K562 (cell line): ENCODE data around the gene C10orf95. TPM values are rescaled to one million over a fixed set of nuclear protein-coding genes. Genes with fewer than 3 reads are reported as not detected.

Source experiments
- HDAC1 ChIP-seq, 2 experiments: fragments of 450-650 bp; IDR thresholded peaks; 2 replicates each; pipeline ENCODE4 v1.6.1; 2016 to 2017; ENCODE audit warnings: inconsistent platforms in 1 of 2, mild to moderate bottlenecking in 1 of 2, moderate library complexity in 1 of 2
- SAP30 ChIP-seq: fragments of 200-600 bp; sonication (generic); IDR thresholded peaks from 2 replicates; pipeline ENCODE4 v1.6.1; 2012; ENCODE audit warnings: borderline replicate concordance, low read depth, mild to moderate bottlenecking, moderate library complexity, low read length, control low read depth, inconsistent platforms; ENCODE audit not compliant: insufficient read depth, poor library complexity, severe bottlenecking
- TBP ChIP-seq: optimal IDR thresholded peaks from 2 replicates; pipeline ENCODE3; 2011; ENCODE audit warnings: low read depth, low read length, improper control_type of control experiment
- ZNF57 ChIP-seq: fragments of 450-650 bp; formaldehyde crosslinking; IDR thresholded peaks from 2 replicates; pipeline ENCODE4 v1.4.0; 2020; ENCODE audit warnings: mild to moderate bottlenecking, moderate library complexity
- polyA plus RNA-seq, 8 experiments: library from polyadenylated mRNA; depleted of rRNA in 4 of 8; stranded (reverse) in 5 of 8; unstranded in 3 of 8; fragments of >200 nt; fragmentation: Nextera tagmentation in 2 of 8; fragmentation: Illumina TruSeq in 1 of 8; extraction: Ambion mirVana in 2 of 8; extraction: Trizol in 1 of 8; gene quantifications; 2 replicates each; pipeline versions ENCODE4 v1.2.1 to v1.2.3, GENCODE V29; 2011 to 2014; ENCODE audit warnings: inconsistent platforms in 1 of 8, missing spikeins in 1 of 8
- total RNA-seq, 7 experiments: library from RNA; depleted of rRNA in 6 of 7; stranded (reverse); fragments of >200 nt in 6 of 7; fragmentation: Illumina TruSeq in 2 of 7; extraction: Trizol in 2 of 7; gene quantifications; 2 replicates each; pipeline versions ENCODE4 v1.2.1 to v1.2.3, GENCODE V29; 2011 to 2021; ENCODE audit warnings: low replicate concordance in 1 of 7
- TF ChIP-seq, protein P1 (sequence below): fragments of 450-650 bp; IDR thresholded peaks from 2 replicates; pipeline ENCODE4 v1.6.1; 2016; ENCODE audit warnings: mild to moderate bottlenecking, moderate library complexity
- TF ChIP-seq, protein P2 (sequence below), 2 experiments: IDR thresholded peaks; 2 replicates each; pipeline ENCODE4 v1.6.1; 2011; ENCODE audit warnings: borderline replicate concordance in 1 of 2, control low read depth in 1 of 2, low read depth in 1 of 2, low read length in 1 of 2, mild to moderate bottlenecking in 1 of 2, mixed read lengths in 1 of 2, moderate library complexity in 1 of 2; ENCODE audit not compliant: insufficient read depth in 1 of 2, insufficient read length in 1 of 2, poor library complexity in 1 of 2, severe bottlenecking in 1 of 2; ENCODE audit errors: extremely low read depth in 1 of 2

Gene C10orf95
- total and polyA plus RNA-seq, 9 of the 15 experiments (the other 6 are each of a cell fraction or from before 2014, with no cell fraction given), result 0.03 to 0.41 (median 0.17) TPM; not detected in 1

DNA sequence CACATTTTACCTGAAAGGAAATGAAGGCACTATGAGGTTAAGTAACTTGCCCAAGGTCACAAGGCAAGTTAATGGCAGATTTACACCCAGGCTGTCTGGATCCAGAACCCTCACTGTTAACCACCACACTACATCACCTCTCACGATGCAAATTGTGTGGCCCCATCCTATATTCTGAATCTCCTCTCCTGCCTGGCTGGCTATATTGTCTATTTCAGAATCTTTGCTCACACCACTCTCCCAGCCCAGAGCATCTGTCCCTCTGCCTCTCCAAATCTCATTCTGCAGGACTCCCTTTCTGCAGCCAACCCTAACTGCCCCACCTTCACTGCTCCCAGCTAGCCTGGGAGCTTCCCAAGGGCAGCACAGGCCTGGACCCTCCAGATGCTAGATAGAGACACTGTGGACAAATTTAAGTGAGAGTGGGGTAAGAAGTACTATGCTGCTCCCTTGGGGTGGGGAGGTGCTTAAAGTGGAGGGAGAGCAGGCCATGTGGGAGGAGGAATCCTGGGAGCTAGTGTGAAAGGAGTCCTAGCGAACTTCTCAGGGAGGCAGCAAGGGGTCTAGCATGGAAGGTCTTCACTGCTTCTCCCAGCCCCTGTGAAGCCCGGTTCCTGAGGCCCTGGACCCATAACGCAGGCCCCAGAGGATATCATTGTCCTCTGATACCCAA is 19.8 kb downstream of the C10orf95 start (continued):
- TF ChIP-seq, protein P1, sequence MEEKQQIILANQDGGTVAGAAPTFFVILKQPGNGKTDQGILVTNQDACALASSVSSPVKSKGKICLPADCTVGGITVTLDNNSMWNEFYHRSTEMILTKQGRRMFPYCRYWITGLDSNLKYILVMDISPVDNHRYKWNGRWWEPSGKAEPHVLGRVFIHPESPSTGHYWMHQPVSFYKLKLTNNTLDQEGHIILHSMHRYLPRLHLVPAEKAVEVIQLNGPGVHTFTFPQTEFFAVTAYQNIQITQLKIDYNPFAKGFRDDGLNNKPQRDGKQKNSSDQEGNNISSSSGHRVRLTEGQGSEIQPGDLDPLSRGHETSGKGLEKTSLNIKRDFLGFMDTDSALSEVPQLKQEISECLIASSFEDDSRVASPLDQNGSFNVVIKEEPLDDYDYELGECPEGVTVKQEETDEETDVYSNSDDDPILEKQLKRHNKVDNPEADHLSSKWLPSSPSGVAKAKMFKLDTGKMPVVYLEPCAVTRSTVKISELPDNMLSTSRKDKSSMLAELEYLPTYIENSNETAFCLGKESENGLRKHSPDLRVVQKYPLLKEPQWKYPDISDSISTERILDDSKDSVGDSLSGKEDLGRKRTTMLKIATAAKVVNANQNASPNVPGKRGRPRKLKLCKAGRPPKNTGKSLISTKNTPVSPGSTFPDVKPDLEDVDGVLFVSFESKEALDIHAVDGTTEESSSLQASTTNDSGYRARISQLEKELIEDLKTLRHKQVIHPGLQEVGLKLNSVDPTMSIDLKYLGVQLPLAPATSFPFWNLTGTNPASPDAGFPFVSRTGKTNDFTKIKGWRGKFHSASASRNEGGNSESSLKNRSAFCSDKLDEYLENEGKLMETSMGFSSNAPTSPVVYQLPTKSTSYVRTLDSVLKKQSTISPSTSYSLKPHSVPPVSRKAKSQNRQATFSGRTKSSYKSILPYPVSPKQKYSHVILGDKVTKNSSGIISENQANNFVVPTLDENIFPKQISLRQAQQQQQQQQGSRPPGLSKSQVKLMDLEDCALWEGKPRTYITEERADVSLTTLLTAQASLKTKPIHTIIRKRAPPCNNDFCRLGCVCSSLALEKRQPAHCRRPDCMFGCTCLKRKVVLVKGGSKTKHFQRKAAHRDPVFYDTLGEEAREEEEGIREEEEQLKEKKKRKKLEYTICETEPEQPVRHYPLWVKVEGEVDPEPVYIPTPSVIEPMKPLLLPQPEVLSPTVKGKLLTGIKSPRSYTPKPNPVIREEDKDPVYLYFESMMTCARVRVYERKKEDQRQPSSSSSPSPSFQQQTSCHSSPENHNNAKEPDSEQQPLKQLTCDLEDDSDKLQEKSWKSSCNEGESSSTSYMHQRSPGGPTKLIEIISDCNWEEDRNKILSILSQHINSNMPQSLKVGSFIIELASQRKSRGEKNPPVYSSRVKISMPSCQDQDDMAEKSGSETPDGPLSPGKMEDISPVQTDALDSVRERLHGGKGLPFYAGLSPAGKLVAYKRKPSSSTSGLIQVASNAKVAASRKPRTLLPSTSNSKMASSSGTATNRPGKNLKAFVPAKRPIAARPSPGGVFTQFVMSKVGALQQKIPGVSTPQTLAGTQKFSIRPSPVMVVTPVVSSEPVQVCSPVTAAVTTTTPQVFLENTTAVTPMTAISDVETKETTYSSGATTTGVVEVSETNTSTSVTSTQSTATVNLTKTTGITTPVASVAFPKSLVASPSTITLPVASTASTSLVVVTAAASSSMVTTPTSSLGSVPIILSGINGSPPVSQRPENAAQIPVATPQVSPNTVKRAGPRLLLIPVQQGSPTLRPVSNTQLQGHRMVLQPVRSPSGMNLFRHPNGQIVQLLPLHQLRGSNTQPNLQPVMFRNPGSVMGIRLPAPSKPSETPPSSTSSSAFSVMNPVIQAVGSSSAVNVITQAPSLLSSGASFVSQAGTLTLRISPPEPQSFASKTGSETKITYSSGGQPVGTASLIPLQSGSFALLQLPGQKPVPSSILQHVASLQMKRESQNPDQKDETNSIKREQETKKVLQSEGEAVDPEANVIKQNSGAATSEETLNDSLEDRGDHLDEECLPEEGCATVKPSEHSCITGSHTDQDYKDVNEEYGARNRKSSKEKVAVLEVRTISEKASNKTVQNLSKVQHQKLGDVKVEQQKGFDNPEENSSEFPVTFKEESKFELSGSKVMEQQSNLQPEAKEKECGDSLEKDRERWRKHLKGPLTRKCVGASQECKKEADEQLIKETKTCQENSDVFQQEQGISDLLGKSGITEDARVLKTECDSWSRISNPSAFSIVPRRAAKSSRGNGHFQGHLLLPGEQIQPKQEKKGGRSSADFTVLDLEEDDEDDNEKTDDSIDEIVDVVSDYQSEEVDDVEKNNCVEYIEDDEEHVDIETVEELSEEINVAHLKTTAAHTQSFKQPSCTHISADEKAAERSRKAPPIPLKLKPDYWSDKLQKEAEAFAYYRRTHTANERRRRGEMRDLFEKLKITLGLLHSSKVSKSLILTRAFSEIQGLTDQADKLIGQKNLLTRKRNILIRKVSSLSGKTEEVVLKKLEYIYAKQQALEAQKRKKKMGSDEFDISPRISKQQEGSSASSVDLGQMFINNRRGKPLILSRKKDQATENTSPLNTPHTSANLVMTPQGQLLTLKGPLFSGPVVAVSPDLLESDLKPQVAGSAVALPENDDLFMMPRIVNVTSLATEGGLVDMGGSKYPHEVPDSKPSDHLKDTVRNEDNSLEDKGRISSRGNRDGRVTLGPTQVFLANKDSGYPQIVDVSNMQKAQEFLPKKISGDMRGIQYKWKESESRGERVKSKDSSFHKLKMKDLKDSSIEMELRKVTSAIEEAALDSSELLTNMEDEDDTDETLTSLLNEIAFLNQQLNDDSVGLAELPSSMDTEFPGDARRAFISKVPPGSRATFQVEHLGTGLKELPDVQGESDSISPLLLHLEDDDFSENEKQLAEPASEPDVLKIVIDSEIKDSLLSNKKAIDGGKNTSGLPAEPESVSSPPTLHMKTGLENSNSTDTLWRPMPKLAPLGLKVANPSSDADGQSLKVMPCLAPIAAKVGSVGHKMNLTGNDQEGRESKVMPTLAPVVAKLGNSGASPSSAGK, result peak; percentile 39; the same call in 1 of the 2 replicates
- peak; percentile 25 for TF ChIP-seq SAP30
- no peak for TF ChIP-seq ZNF57 (CRISPR knock-in tag)
- TF ChIP-seq TBP, result peak; percentile 31
- TF ChIP-seq HDAC1 (IDR thresholded peaks at IDR 0.05), result 0 out of 4 replicates have a peak, but pooled peaks of 1 of the 2 experiments have one; percentile 11
- TF ChIP-seq, protein P2, sequence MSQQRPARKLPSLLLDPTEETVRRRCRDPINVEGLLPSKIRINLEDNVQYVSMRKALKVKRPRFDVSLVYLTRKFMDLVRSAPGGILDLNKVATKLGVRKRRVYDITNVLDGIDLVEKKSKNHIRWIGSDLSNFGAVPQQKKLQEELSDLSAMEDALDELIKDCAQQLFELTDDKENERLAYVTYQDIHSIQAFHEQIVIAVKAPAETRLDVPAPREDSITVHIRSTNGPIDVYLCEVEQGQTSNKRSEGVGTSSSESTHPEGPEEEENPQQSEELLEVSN (IDR thresholded peaks at IDR 0.05; ENCODE audit: borderline replicate concordance in 1 of 2, extremely low read depth in 1 of 2, insufficient read depth in 1 of 2, insufficient read length in 1 of 2, low read depth in 1 of 2, low read length in 1 of 2, poor library complexity in 1 of 2, severe bottlenecking in 1 of 2), result peak; percentile 43 to 54
